ENCODE measurements around the gene TACC2. TPM values are rescaled to one million over a fixed set of nuclear protein-coding genes. Genes with fewer than 3 reads are reported as not detected.
"Not testable (repeated sequence)": the region's sequence is repeated elsewhere in the genome, so short reads cannot be mapped to it uniquely, and the experiment has no call there.

Gene TACC2
- polyA plus RNA-seq, 3 donors: 13.0 to 34.9 (median 19.5) TPM

GRCh38 chr10:122050811-122051210, 61.8 kb downstream of the TACC2 start:
- WGBS, 3 donors: 93 to 95% (median 94%) methylated on average over 9 of the region's 9 CpGs
- no peak overlapping the region for H3K27ac ChIP-seq (ENCODE audit: low read depth, low read length)

GRCh38 chr10:122051609-122052385, 62.8 kb downstream of the TACC2 start:
- WGBS, 3 donors: 54 to 57% (median 54%) methylated on average over 2 of the region's 2 CpGs
- H3K27ac ChIP-seq (ENCODE audit: low read depth, low read length): no peak overlapping the region

GRCh38 chr10:122052701-122053100, 63.7 kb downstream of the TACC2 start:
- 90 to 92% (median 91%) methylated on average over 6 of the region's 6 CpGs for WGBS, 3 donors
- H3K27ac ChIP-seq (ENCODE audit: low read depth, low read length): no peak overlapping the region

GRCh38 chr10:122053314-122053713, 64.4 kb downstream of the TACC2 start:
- no peak overlapping the region for H3K27ac ChIP-seq (ENCODE audit: low read depth, low read length)
- 84 to 89% (median 85%) methylated on average over 8 of the region's 8 CpGs for WGBS, 3 donors

- no peak overlapping the region for H3K27ac ChIP-seq (ENCODE audit: low read depth, low read length)
- WGBS, 3 donors: 42 to 51% (median 46%) methylated on average over 15 of the region's 15 CpGs
Observed at GRCh38 chr10:122054048-122055025, 65.4 kb downstream of the TACC2 start.

- 92 to 95% (median 92%) methylated on average over 5 of the region's 5 CpGs for WGBS, 3 donors
- H3K27ac ChIP-seq (ENCODE audit: low read depth, low read length): no peak overlapping the region
Observed at GRCh38 chr10:122055252-122055651, 66.3 kb downstream of the TACC2 start.

GRCh38 chr10:122056431-122057094, 67.6 kb downstream of the TACC2 start:
- WGBS, 3 donors: 91 to 96% (median 95%) methylated on average over 8 of the region's 8 CpGs
- H3K27ac ChIP-seq (ENCODE audit: low read depth, low read length): no peak overlapping the region

GRCh38 chr10:122057841-122058413, 69.0 kb downstream of the TACC2 start:
- WGBS, 3 donors: 78 to 84% (median 80%) methylated on average over 14 of the region's 14 CpGs
- H3K27ac ChIP-seq (ENCODE audit: low read depth, low read length): no peak overlapping the region

- no peak overlapping the region for H3K27ac ChIP-seq (ENCODE audit: low read depth, low read length)
- 53 to 78% (median 78%) methylated on average over 2 of the region's 2 CpGs for WGBS, 3 donors
Observed at GRCh38 chr10:122060250-122060649, 71.3 kb downstream of the TACC2 start.

GRCh38 chr10:122062831-122063674, 74.1 kb downstream of the TACC2 start:
- 30 to 43% (median 38%) methylated on average over 13 of the region's 13 CpGs for WGBS, 3 donors
- H3K27ac ChIP-seq (ENCODE audit: low read depth, low read length): peak overlapping the region; percentile 84

GRCh38 chr10:122066337-122066939, 77.5 kb downstream of the TACC2 start:
- not testable (repeated sequence) for H3K27ac ChIP-seq (ENCODE audit: low read depth, low read length)
- WGBS, 3 donors: 94 to 97% (median 97%) methylated on average over 9 of the region's 9 CpGs

- WGBS, 3 donors: 94 to 96% (median 95%) methylated on average over 11 to 12 of the region's 12 CpGs
Observed at GRCh38 chr10:122068844-122069243, 79.9 kb downstream of the TACC2 start.

GRCh38 chr10:122072491-122072890, 83.5 kb downstream of the TACC2 start:
- whole genome bisulfite sequencing, 3 donors: 96 to 97% (median 97%) methylated on average over 9 of the region's 9 CpGs

More at GRCh38 chr10:122068844-122069243, 79.9 kb downstream of the TACC2 start:
- no peak overlapping the region for H3K27ac ChIP-seq (ENCODE audit: low read depth, low read length)

GRCh38 chr10:122073508-122073907, 84.5 kb downstream of the TACC2 start:
- H3K27ac ChIP-seq (ENCODE audit: low read depth, low read length): no peak overlapping the region

More at GRCh38 chr10:122072491-122072890, 83.5 kb downstream of the TACC2 start:
- no peak overlapping the region for H3K27ac ChIP-seq (ENCODE audit: low read depth, low read length)

GRCh38 chr10:122075171-122075570, 86.2 kb downstream of the TACC2 start:
- H3K27ac ChIP-seq (ENCODE audit: low read depth, low read length): no peak overlapping the region
- WGBS, 3 donors: 91 to 98% (median 92%) methylated on average over 9 of the region's 9 CpGs

More at GRCh38 chr10:122073508-122073907, 84.5 kb downstream of the TACC2 start:
- 83 to 96% (median 93%) methylated on average over 7 of the region's 7 CpGs for WGBS, 3 donors

- H3K27ac ChIP-seq (ENCODE audit: low read depth, low read length): not testable (repeated sequence)
- WGBS, 3 donors: 96% methylated on average over 6 of the region's 6 CpGs
Observed at GRCh38 chr10:122075876-122076275, 86.9 kb downstream of the TACC2 start.

- 93 to 96% (median 95%) methylated on average over 10 of the region's 10 CpGs for WGBS, 3 donors
- H3K27ac ChIP-seq (ENCODE audit: low read depth, low read length): no peak overlapping the region
Observed at GRCh38 chr10:122077311-122077875, 88.4 kb downstream of the TACC2 start.

Data from adipose tissue (tissue), 3 donors.